PFSK-1 (cell line): ENCODE measurements around the gene COX6B1.
A peak's percentile ranks its signal among the peaks of the same experiment; 100 is the strongest.

Source experiments
- FOXP2 ChIP-seq: optimal IDR thresholded peaks from 2 replicates; pipeline ENCODE3; 2011; ENCODE audit warnings: borderline replicate concordance, control low read depth, inconsistent platforms; ENCODE audit not compliant: insufficient read depth; ENCODE audit errors: extremely low read length, extremely low read depth
- POLR2AphosphoS5 ChIP-seq: IDR thresholded peaks from 2 replicates; pipeline ENCODE4 v1.6.1; 2012; ENCODE audit warnings: low read depth, mild to moderate bottlenecking, control low read depth, low read length, moderate library complexity
- REST ChIP-seq, 2 experiments: IDR thresholded peaks; 2 replicates each; pipeline versions ENCODE4 v1.6.1 to v1.8.0; 2011 to 2012; ENCODE audit warnings: low read depth in 2 of 2, low read length in 2 of 2, control low read depth in 1 of 2, inconsistent platforms in 1 of 2, mild to moderate bottlenecking in 1 of 2, moderate library complexity in 1 of 2; ENCODE audit not compliant: insufficient read depth in 1 of 2
- SIN3A ChIP-seq: IDR thresholded peaks from 2 replicates; pipeline ENCODE4 v1.6.1; 2012; ENCODE audit warnings: mild to moderate bottlenecking, low read length, moderate library complexity, borderline replicate concordance; ENCODE audit not compliant: insufficient read depth
- TAF1 ChIP-seq: IDR thresholded peaks from 2 replicates; pipeline ENCODE4 v1.6.1; 2012; ENCODE audit warnings: low read length, control low read depth, borderline replicate concordance; ENCODE audit not compliant: insufficient read depth

The COX6B1 gene

GRCh38 chr19:35692010-35692409 is 43.9 kb downstream of the COX6B1 start:
- no peak for TF ChIP-seq REST (IDR thresholded peaks at IDR 0.05; ENCODE audit: insufficient read depth in 1 of 2, low read depth in 2 of 2, low read length in 2 of 2)
- TF ChIP-seq SIN3A: no peak
- no peak for TF ChIP-seq TAF1
- TF ChIP-seq FOXP2: no peak
- no peak for TF ChIP-seq POLR2AphosphoS5

- TF ChIP-seq POLR2AphosphoS5: no peak
- no peak for TF ChIP-seq SIN3A
- no peak for TF ChIP-seq TAF1
- TF ChIP-seq FOXP2: no peak
- TF ChIP-seq REST (IDR thresholded peaks at IDR 0.05; ENCODE audit: insufficient read depth in 1 of 2, low read depth in 2 of 2, low read length in 2 of 2): no peak
Observed at GRCh38 chr19:35693422-35693821, 45.3 kb downstream of the COX6B1 start.

GRCh38 chr19:35693835-35694599 is 45.9 kb downstream of the COX6B1 start:
- TF ChIP-seq TAF1 (no peak), FOXP2 (peak; percentile 42), POLR2AphosphoS5 (no peak), SIN3A (no peak), REST (IDR thresholded peaks at IDR 0.05; ENCODE audit: insufficient read depth in 1 of 2, low read depth in 2 of 2, low read length in 2 of 2) (peak in 1 of 2 experiments; percentile 47; a peak in 1 of 4 replicates)

- no peak for TF ChIP-seq REST (IDR thresholded peaks at IDR 0.05; ENCODE audit: insufficient read depth in 1 of 2, low read depth in 2 of 2, low read length in 2 of 2)
- TF ChIP-seq FOXP2: no peak
- TF ChIP-seq SIN3A: no peak
- TF ChIP-seq POLR2AphosphoS5: no peak
- no peak for TF ChIP-seq TAF1
Observed at GRCh38 chr19:35695895-35696422, 47.8 kb downstream of the COX6B1 start.
